ENCODE measurements around the gene SOX8. TPM values are rescaled to one million over a fixed set of nuclear protein-coding genes. Genes with fewer than 3 reads are reported as not detected.
"Not testable (repeated sequence)": the region's sequence is repeated elsewhere in the genome, so short reads cannot be mapped to it uniquely, and the experiment has no call there.

SOX8 gene
- total RNA-seq, 4 donors from 2014 or later = 0.10 to 0.91 (median 0.33) TPM

- intact Hi-C loops (cut with DNase I; ENCODE audit: low total_unique reads) = no loop called here
- DNase-seq (no peak), ATAC-seq (no peak)
- H3K9me3 ChIP-seq = no peaks in the 10 kb centered on the region
- TF ChIP-seq CTCF (IDR thresholded peaks at IDR 0.05 in 4 of 5, conservative IDR thresholded peaks at IDR 0.05 in 1 of 5) (no peak), POLR2A (IDR thresholded peaks at IDR 0.05) (no peak)
- in situ Hi-C loops (cut with MboI; ENCODE audit: low sequenced_read_pairs in 4 of 4) = no loop called here
- H3K4me3 ChIP-seq = no peak overlapping the region
- H3K27ac ChIP-seq = no peak overlapping the region
- H3K36me3 ChIP-seq = peaks cover 0 to 19% of the 10 kb centered on the region in 2 donors
- no peaks in the 10 kb centered on the region for H3K4me1 ChIP-seq
- H3K27me3 ChIP-seq = no peaks in the 10 kb centered on the region
These were observed 35.5 kb upstream of the SOX8 start for GRCh38 chr16:946048-946395.

- no peak overlapping the region for H3K4me3 ChIP-seq
- in situ Hi-C loops (cut with MboI; ENCODE audit: low sequenced_read_pairs in 4 of 4) (no loop called here), intact Hi-C loops (cut with DNase I; ENCODE audit: low total_unique reads) (no loop called here)
- TF ChIP-seq POLR2A (IDR thresholded peaks at IDR 0.05) (no peak), CTCF (IDR thresholded peaks at IDR 0.05 in 4 of 5, conservative IDR thresholded peaks at IDR 0.05 in 1 of 5) (no peak)
- H3K27me3 ChIP-seq = no peaks in the 10 kb centered on the region
- H3K36me3 ChIP-seq = peaks cover 0 to 19% of the 10 kb centered on the region in 2 donors
- ATAC-seq = no peak
- no peak overlapping the region for H3K27ac ChIP-seq
- no peak for DNase-seq
- no peaks in the 10 kb centered on the region for H3K4me1 ChIP-seq
- no peaks in the 10 kb centered on the region for H3K9me3 ChIP-seq
These were observed 34.2 kb upstream of the SOX8 start for GRCh38 chr16:947255-947921.

- intact Hi-C loops (cut with DNase I; ENCODE audit: low total_unique reads); H3K4me3 ChIP-seq; ATAC-seq; H3K27ac ChIP-seq; in situ Hi-C loops (cut with MboI; ENCODE audit: low sequenced_read_pairs in 4 of 4); H3K27me3 ChIP-seq; H3K4me1 ChIP-seq; H3K9me3 ChIP-seq; DNase-seq: not testable (repeated sequence)
- peaks cover 0 to 20% of the 10 kb centered on the region in 2 donors for H3K36me3 ChIP-seq
These were observed 33.7 kb upstream of the SOX8 start for GRCh38 chr16:947922-948303.

- peaks cover 0 to 20% of the 10 kb centered on the region in 2 donors for H3K36me3 ChIP-seq
- DNase-seq; H3K9me3 ChIP-seq; H3K4me3 ChIP-seq; H3K27ac ChIP-seq; ATAC-seq; in situ Hi-C loops (cut with MboI; ENCODE audit: low sequenced_read_pairs in 4 of 4); H3K27me3 ChIP-seq; H3K4me1 ChIP-seq; intact Hi-C loops (cut with DNase I; ENCODE audit: low total_unique reads): not testable (repeated sequence)
These were observed 32.8 kb upstream of the SOX8 start for GRCh38 chr16:948767-949166.

GRCh38 chr16:950733-951573 lies 30.6 kb upstream of the SOX8 start:
- intact Hi-C loops (cut with DNase I; ENCODE audit: low total_unique reads); H3K4me3 ChIP-seq; in situ Hi-C loops (cut with MboI; ENCODE audit: low sequenced_read_pairs in 4 of 4); H3K27me3 ChIP-seq; H3K4me1 ChIP-seq; DNase-seq; H3K27ac ChIP-seq; ATAC-seq; H3K9me3 ChIP-seq: not testable (repeated sequence)
- H3K36me3 ChIP-seq = peaks cover 0 to 20% of the 10 kb centered on the region in 2 donors

- Histone ChIP-seq H3K9me3 (no peaks in the 10 kb centered on the region), H3K27ac (no peak overlapping the region), H3K36me3 (peaks cover 0 to 13% of the 10 kb centered on the region in 2 donors), H3K27me3 (no peaks in the 10 kb centered on the region), H3K4me3 (no peak overlapping the region), H3K4me1 (no peaks in the 10 kb centered on the region)
- in situ Hi-C loops (cut with MboI; ENCODE audit: low sequenced_read_pairs in 4 of 4) = no loop called here
- ATAC-seq (no peak), DNase-seq (no peak)
- no peak for TF ChIP-seq POLR2A (IDR thresholded peaks at IDR 0.05)
- no peak for TF ChIP-seq CTCF (IDR thresholded peaks at IDR 0.05 in 4 of 5, conservative IDR thresholded peaks at IDR 0.05 in 1 of 5)
- intact Hi-C loops (cut with DNase I; ENCODE audit: low total_unique reads) = no loop called here
These were observed 29.8 kb upstream of the SOX8 start for GRCh38 chr16:951660-952301.

Data from gastrocnemius medialis (tissue), 4 donors.